Smooth muscle cell (in vitro differentiated cells): Measurements from ENCODE around the gene MFAP5. TPM values are rescaled to one million over a fixed set of nuclear protein-coding genes. Genes with fewer than 3 reads are reported as not detected.

Experiments
- DNase-seq: peaks from one replicate; lab custom pipeline; 2025; ENCODE audit not compliant: unreplicated experiment; lab: John Stamatoyannopoulos, UW
- H2AFZ ChIP-seq: fragments of 200-600 bp; sonication (generic); 2 replicates; pipeline ENCODE4 v1.6.0; 2016; ENCODE audit warnings: antibody characterized with exemption, low read depth, mild to moderate bottlenecking
- H3F3A ChIP-seq: fragments of 200-600 bp; sonication (generic); 2 replicates; pipeline ENCODE4 v1.6.0; 2017; ENCODE audit warnings: antibody characterized with exemption, low read depth
- H3K27ac ChIP-seq: fragments of 200-600 bp; sonication (generic); 2 replicates; pipeline ENCODE4 v1.5.1; 2016; ENCODE audit warnings: low read depth, mild to moderate bottlenecking
- H3K27me3 ChIP-seq: fragments of 200-600 bp; sonication (generic); 2 replicates; pipeline ENCODE4 v1.6.1; 2016; ENCODE audit warnings: low read depth, mild to moderate bottlenecking
- H3K36me3 ChIP-seq: fragments of 200-600 bp; sonication (generic); 2 replicates; pipeline ENCODE4 v1.5.1; 2016; ENCODE audit warnings: low read depth
- H3K4me1 ChIP-seq: fragments of 200-600 bp; sonication (generic); 2 replicates; pipeline ENCODE4 v1.5.1; 2016; ENCODE audit warnings: low read depth
- H3K4me2 ChIP-seq: fragments of 200-600 bp; sonication (generic); 2 replicates; pipeline ENCODE4 v1.6.0; 2016; ENCODE audit warnings: mild to moderate bottlenecking
- H3K4me3 ChIP-seq: fragments of 200-600 bp; sonication (generic); 2 replicates; pipeline ENCODE4 v1.5.1; 2016; ENCODE audit warnings: mild to moderate bottlenecking
- H3K79me2 ChIP-seq: fragments of 200-600 bp; sonication (generic); 2 replicates; pipeline ENCODE4 v1.6.0; 2016; ENCODE audit warnings: low read depth, mild to moderate bottlenecking
- H3K9ac ChIP-seq: fragments of 200-600 bp; sonication (generic); 2 replicates; pipeline ENCODE4 v1.6.0; 2016; ENCODE audit warnings: low read depth
- H3K9me3 ChIP-seq: fragments of 200-600 bp; sonication (generic); replicated peaks from 2 replicates; pipeline ENCODE4 v1.5.1; 2016; ENCODE audit warnings: low read depth
- H4K20me1 ChIP-seq: fragments of 200-600 bp; sonication (generic); 2 replicates; pipeline ENCODE4 v1.6.0; 2016; ENCODE audit warnings: low read depth
- CTCF ChIP-seq: fragments of 200-600 bp; sonication (generic); IDR thresholded peaks from 2 replicates; pipeline ENCODE4 v1.5.1; 2017; ENCODE audit warnings: borderline replicate concordance, mild to moderate bottlenecking, antibody characterized with exemption; ENCODE audit not compliant: insufficient read depth, poor library complexity, severe bottlenecking
- WGBS: methylation state at CpG from one replicate; pipeline ENCODE4 v1.1.7; 2016; ENCODE audit warnings: low lambda C conversion rate; 5-methylcytosine and 5-hydroxymethylcytosine counted together
- polyA plus RNA-seq: library from polyadenylated mRNA; unstranded; fragments of >200 nt; fragmentation: Nextera tagmentation; extraction: Ambion mirVana; gene quantifications from 2 replicates; pipeline ENCODE4 v1.2.1, GENCODE V29; 2016
- small RNA-seq: library from RNA; depleted of rRNA; stranded (forward); fragments of <200 nt; gene quantifications from one replicate; pipeline ENCODE3, GENCODE V24; 2014
- total RNA-seq: library from RNA; depleted of rRNA; stranded (reverse); fragments of >200 nt; gene quantifications from 2 replicates; pipeline ENCODE4 v1.2.3, GENCODE V29; 2014

MFAP5 gene
- total and polyA plus RNA-seq, 2 experiments from 2014 or later: 33.5 to 120 TPM

- no peak overlapping the region for H2AFZ ChIP-seq
- H3K79me2 ChIP-seq: no peaks in the 10 kb centered on the region
- H3K27ac ChIP-seq: no peak overlapping the region
- WGBS: 91% methylated on average over 2 of the region's 2 CpGs
- H3K4me3 ChIP-seq: no peak overlapping the region
- H3K9ac ChIP-seq: no peak overlapping the region
- H3F3A ChIP-seq: no peaks in the 10 kb centered on the region
- no peaks in the 10 kb centered on the region for H4K20me1 ChIP-seq
- no peak overlapping the region for H3K4me2 ChIP-seq
- no peak for TF ChIP-seq CTCF
- H3K4me1 ChIP-seq: no peaks in the 10 kb centered on the region
- no peaks in the 10 kb centered on the region for H3K9me3 ChIP-seq
- DNase-seq: no peak
- no peaks in the 10 kb centered on the region for H3K36me3 ChIP-seq
- no peaks in the 10 kb centered on the region for H3K27me3 ChIP-seq
Measured at GRCh38 chr12:8603286-8603685, 59.3 kb downstream of the MFAP5 start.

- no peaks in the 10 kb centered on the region for H3K36me3 ChIP-seq
- H3K27me3 ChIP-seq: no peaks in the 10 kb centered on the region
- H3K27ac ChIP-seq: no peak overlapping the region
- H3K4me1 ChIP-seq: no peaks in the 10 kb centered on the region
- H3F3A ChIP-seq: no peaks in the 10 kb centered on the region
- no peaks in the 10 kb centered on the region for H3K79me2 ChIP-seq
- no peaks in the 10 kb centered on the region for H3K9me3 ChIP-seq
- H3K4me3 ChIP-seq: no peak overlapping the region
- WGBS: 96% methylated on average over 3 of the region's 3 CpGs
- no peak overlapping the region for H3K4me2 ChIP-seq
- no peak for TF ChIP-seq CTCF
- no peak for DNase-seq
- H2AFZ ChIP-seq: no peak overlapping the region
- no peaks in the 10 kb centered on the region for H4K20me1 ChIP-seq
- H3K9ac ChIP-seq: no peak overlapping the region
Measured at GRCh38 chr12:8596561-8596960, 66.1 kb downstream of the MFAP5 start.

Small RNA genes lying within 50 kb of the gene (small RNA-seq; reads per million reads assigned to genes)
- gene RF00564: not detected

Other genes with a start within 250 kb of the MFAP5 start
- gene CLEC6A, start 206.9 kb downstream of the MFAP5 start, total RNA-seq: not detected in 2 replicates
- gene CLEC6A, start 206.9 kb downstream of the MFAP5 start, polyA plus RNA-seq: not detected in 2 replicates
- gene CLEC4D, start 149.3 kb downstream of the MFAP5 start, total RNA-seq: not detected in 2 replicates
- gene CLEC4D, start 149.3 kb downstream of the MFAP5 start, polyA plus RNA-seq: not detected in 2 replicates
- not detected in 2 replicates for gene CLEC4E, start 121.9 kb downstream of the MFAP5 start, total RNA-seq
- not detected in 2 replicates for gene CLEC4E, start 121.9 kb downstream of the MFAP5 start, polyA plus RNA-seq
- gene AICDA, start 50.0 kb downstream of the MFAP5 start, total RNA-seq: not detected in 2 replicates
- not detected in 2 replicates for gene AICDA, start 50.0 kb downstream of the MFAP5 start, polyA plus RNA-seq
- gene RIMKLB, start 35.2 kb upstream of the MFAP5 start, total RNA-seq: 32.1 and 46.2 TPM in 2 replicates
- gene RIMKLB, start 35.2 kb upstream of the MFAP5 start, polyA plus RNA-seq: 11.9 and 20.7 TPM in 2 replicates
- 10.0 and 12.5 TPM in 2 replicates for gene A2ML1, start 159.8 kb upstream of the MFAP5 start, total RNA-seq
- gene A2ML1, start 159.8 kb upstream of the MFAP5 start, polyA plus RNA-seq: 1.5 and 2.4 TPM in 2 replicates